Natural killer cell (primary cell): ENCODE results near the gene PKN3. TPM values are rescaled to one million over a fixed set of nuclear protein-coding genes. Genes with fewer than 3 reads are reported as not detected.
A peak's percentile ranks its signal among the peaks of the same experiment; 100 is the strongest.

Experiments
- ATAC-seq, 3 donors: fragments of 150-1000 bp in 2 of 3; fragments of 200-7000 bp in 1 of 3; cut with Tn5 transposase; 1 replicate in 1 of 3; 2 replicates in 2 of 3; pipeline ENCODE4 v1.10.0; 2021; ENCODE audit warnings: mild to moderate bottlenecking in 2 of 3, moderate library complexity in 2 of 3
- DNase-seq, 2 donors: peaks; one replicate each; pipeline versions ENCODE4 v3.0.0 to v3.0.0-alpha.2; 2013 to 2021; ENCODE audit warnings: mixed read lengths in 1 of 2
- H3K27ac ChIP-seq: one replicate; pipeline ENCODE4 v1.5.1; 2013; ENCODE audit warnings: mild to moderate bottlenecking, low read length
- H3K27me3 ChIP-seq: one replicate; pipeline ENCODE4 v1.6.1; 2013; ENCODE audit warnings: low read length; ENCODE audit not compliant: control insufficient read depth, insufficient read depth
- H3K36me3 ChIP-seq: one replicate; pipeline ENCODE4 v1.6.1; 2013; ENCODE audit warnings: low read length; ENCODE audit not compliant: control insufficient read depth, insufficient read depth
- H3K4me1 ChIP-seq: one replicate; pipeline ENCODE4 v1.6.1; 2013; ENCODE audit warnings: low read length; ENCODE audit not compliant: control insufficient read depth, insufficient read depth
- H3K4me3 ChIP-seq: one replicate; pipeline ENCODE4 v1.5.1; 2013; ENCODE audit warnings: low read length
- H3K9me3 ChIP-seq: one replicate; pipeline ENCODE4 v1.6.1; 2013; ENCODE audit warnings: low read length; ENCODE audit not compliant: control insufficient read depth, insufficient read depth
- H3K27ac Mint-ChIP-seq, 2 donors: one replicate each; pipeline ENCODE4 v1.8.0; 2022; ENCODE audit warnings: mild to moderate bottlenecking in 2 of 2, mixed read lengths in 2 of 2, moderate library complexity in 1 of 2
- H3K27me3 Mint-ChIP-seq, 2 donors: one replicate each; pipeline ENCODE4 v1.8.0; 2022; ENCODE audit warnings: low read depth in 2 of 2, mixed read lengths in 2 of 2
- H3K36me3 Mint-ChIP-seq: one replicate; pipeline ENCODE4 v1.8.0; 2022; ENCODE audit warnings: mixed read lengths
- H3K4me1 Mint-ChIP-seq, 2 donors: one replicate each; pipeline ENCODE4 v1.8.0; 2022; ENCODE audit warnings: mixed read lengths in 2 of 2
- H3K4me3 Mint-ChIP-seq: one replicate; pipeline ENCODE4 v1.8.0; 2022; ENCODE audit warnings: mild to moderate bottlenecking, moderate library complexity, mixed read lengths
- H3K9me3 Mint-ChIP-seq, 2 donors: one replicate each; pipeline ENCODE4 v1.8.0; 2022; ENCODE audit warnings: mixed read lengths in 2 of 2
- CTCF ChIP-seq: fragments of 200-600 bp; IDR thresholded peaks from one replicate; pipeline ENCODE4 v1.8.0; 2022; ENCODE audit warnings: antibody characterized with exemption
- whole genome bisulfite sequencing: methylation state at CpG from one replicate; pipeline ENCODE4 v1.1.7; 2013; ENCODE audit warnings: missing lambda C conversion rate; ENCODE audit not compliant: insufficient coverage; 5-methylcytosine and 5-hydroxymethylcytosine counted together
- intact Hi-C: fragments of 100-400 bp; cut with micrococcal nuclease; formaldehyde crosslinking; loops from one replicate; pipeline ENCODE4 v1.14.2; 2022
- total RNA-seq, 4 donors: library from RNA; stranded (reverse); fragments of 120-200 nt in 1 of 4; gene quantifications; one replicate each; pipeline versions ENCODE4 v1.2.3 to v1.2.4, GENCODE V29; 2013 to 2022

Gene PKN3
- total RNA-seq, 3 donors from 2014 or later (not counting 1 experiment from before 2014, with no cell fraction given) = 3.6 to 4.5 (median 3.9) TPM

GRCh38 chr9:128702949-128703615, 779 bp downstream of the PKN3 start:
- H3K4me1 Mint-ChIP-seq = peaks cover 5 to 13% of the 10 kb centered on the region in 2 donors
- Histone ChIP-seq H3K9me3 (no peaks in the 10 kb centered on the region), H3K36me3 (no peaks in the 10 kb centered on the region), H3K4me3 (peak overlapping the region; percentile 46), H3K4me1 (peaks cover 19% of the 10 kb centered on the region), H3K27me3 (no peaks in the 10 kb centered on the region), H3K27ac (no peak overlapping the region)
- intact Hi-C loops = no loop called here
- DNase-seq (peak in 1 of 2 donors; percentile 45), ATAC-seq (peak; percentile 34 to 39 (median 39))
- peak overlapping the region; percentile 54 for H3K4me3 Mint-ChIP-seq
- H3K36me3 Mint-ChIP-seq = no peaks in the 10 kb centered on the region
- peak overlapping the region in 1 of 2 donors; percentile 84 for H3K27ac Mint-ChIP-seq
- no peaks in the 10 kb centered on the region for H3K27me3 Mint-ChIP-seq
- WGBS = 8% methylated on average over 55 of the region's 55 CpGs
- H3K9me3 Mint-ChIP-seq = no peaks in the 10 kb centered on the region
- TF ChIP-seq CTCF = no peak

- Mint-ChIP-seq H3K4me3 (peak overlapping the region; percentile 64), H3K36me3 (no peaks in the 10 kb centered on the region), H3K27me3 (no peaks in the 10 kb centered on the region), H3K27ac (peak overlapping the region in 1 of 2 donors; percentile 84), H3K4me1 (peaks cover 5 to 13% of the 10 kb centered on the region in 2 donors), H3K9me3 (no peaks in the 10 kb centered on the region)
- peaks cover 19% of the 10 kb centered on the region for H3K4me1 ChIP-seq
- TF ChIP-seq CTCF = no peak
- WGBS = 85% methylated on average over 31 of the region's 31 CpGs
- no peaks in the 10 kb centered on the region for H3K9me3 ChIP-seq
- ATAC-seq (no peak), DNase-seq (no peak)
- intact Hi-C loops = no loop called here
- no peak overlapping the region for H3K4me3 ChIP-seq
- H3K27me3 ChIP-seq = no peaks in the 10 kb centered on the region
- no peak overlapping the region for H3K27ac ChIP-seq
- H3K36me3 ChIP-seq = no peaks in the 10 kb centered on the region
These were observed 1.5 kb downstream of the PKN3 start for GRCh38 chr9:128703616-128704355.

- H3K27ac ChIP-seq = no peak overlapping the region
- DNase-seq (no peak), ATAC-seq (no peak)
- H3K4me1 Mint-ChIP-seq = peaks cover 5 to 13% of the 10 kb centered on the region in 2 donors
- no peaks in the 10 kb centered on the region for H3K27me3 ChIP-seq
- H3K27ac Mint-ChIP-seq = no peak overlapping the region
- TF ChIP-seq CTCF = no peak
- H3K4me3 ChIP-seq = no peak overlapping the region
- peaks cover 19% of the 10 kb centered on the region for H3K4me1 ChIP-seq
- H3K27me3 Mint-ChIP-seq = no peaks in the 10 kb centered on the region
- H3K36me3 Mint-ChIP-seq = no peaks in the 10 kb centered on the region
- WGBS = 93% methylated on average over 5 of the region's 5 CpGs
- peak overlapping the region; percentile 64 for H3K4me3 Mint-ChIP-seq
- no peaks in the 10 kb centered on the region for H3K36me3 ChIP-seq
- no peaks in the 10 kb centered on the region for H3K9me3 ChIP-seq
- intact Hi-C loops = no loop called here
- H3K9me3 Mint-ChIP-seq = no peaks in the 10 kb centered on the region
These were observed 2.0 kb downstream of the PKN3 start for GRCh38 chr9:128704356-128704670.
